SK-N-SH (cell line): ENCODE results near the gene DCUN1D2. TPM values are rescaled to one million over a fixed set of nuclear protein-coding genes. Genes with fewer than 3 reads are reported as not detected.

Experiments used
- CTCF ChIA-PET: fragments of 300-600, 350-600 bp; formaldehyde crosslinking; extraction: SDS; loops from one replicate; lab custom pipeline; 2021; lab: Yijun Ruan, JAX
- POLR2A ChIA-PET: fragments of 350-600 bp; sonication (Branson Sonifier 250); formaldehyde crosslinking; extraction: SDS; loops from one replicate; lab custom pipeline; 2020; ENCODE audit warnings: antibody characterized with exemption, inconsistent platforms; lab: Yijun Ruan, JAX
- DNase-seq: peaks from one replicate; pipeline ENCODE4 v3.0.0; 2012
- H2AFZ ChIP-seq: fragments of 200-600 bp; sonication (generic); 2 replicates; pipeline ENCODE4 v1.8.1; 2016; ENCODE audit warnings: antibody characterized with exemption, mild to moderate bottlenecking, low read depth
- H3F3A ChIP-seq: fragments of 200-600 bp; sonication (generic); replicated peaks from 2 replicates; pipeline ENCODE3; 2016; ENCODE audit warnings: antibody characterized with exemption, mild to moderate bottlenecking; ENCODE audit not compliant: insufficient read depth
- H3K27ac ChIP-seq, 2 experiments: fragments of 200-500 bp in 1 of 2; fragments of 200-600 bp in 1 of 2; sonication (Bioruptor generic) in 1 of 2; sonication (generic), shearing (Covaris generic) in 1 of 2; 2 replicates each; pipeline versions ENCODE4 v1.5.1 to v1.6.1; 2014 to 2016; ENCODE audit warnings: low read depth in 2 of 2, inconsistent platforms in 1 of 2, low read length in 1 of 2, mild to moderate bottlenecking in 1 of 2, mixed read lengths in 1 of 2
- H3K27me3 ChIP-seq: fragments of 200-600 bp; sonication (generic), shearing (Covaris generic); 2 replicates; pipeline ENCODE4 v1.6.1; 2016; ENCODE audit warnings: mixed run types; ENCODE audit not compliant: insufficient read depth
- H3K36me3 ChIP-seq, 2 experiments: fragments of 200-500 bp in 1 of 2; fragments of 200-600 bp in 1 of 2; sonication (Bioruptor generic) in 1 of 2; sonication (generic) in 1 of 2; replicated peaks in 1 of 2; 2 replicates each; pipeline versions ENCODE3 to v1.5.1; 2014 to 2016; ENCODE audit warnings: low read length in 1 of 2, mild to moderate bottlenecking in 1 of 2; ENCODE audit not compliant: insufficient read depth in 2 of 2, control insufficient read depth in 1 of 2
- H3K4me1 ChIP-seq, 2 experiments: fragments of 200-500 bp in 1 of 2; fragments of 200-600 bp in 1 of 2; sonication (Bioruptor generic) in 1 of 2; sonication (generic), shearing (Covaris generic) in 1 of 2; 2 replicates each; pipeline versions ENCODE4 v1.5.1 to v1.6.1; 2014 to 2016; ENCODE audit warnings: low read depth in 1 of 2, low read length in 1 of 2, mixed run types in 1 of 2; ENCODE audit not compliant: insufficient read depth in 2 of 2, control insufficient read depth in 1 of 2
- H3K4me2 ChIP-seq: fragments of 200-600 bp; sonication (generic), shearing (Covaris generic); 2 replicates; pipeline ENCODE4 v1.6.1; 2017; ENCODE audit warnings: mixed run types
- H3K4me3 ChIP-seq, 2 experiments: fragments of 200-500 bp in 1 of 2; fragments of 200-600 bp in 1 of 2; sonication (Bioruptor generic) in 1 of 2; sonication (generic), shearing (Covaris generic) in 1 of 2; 2 replicates each; pipeline versions ENCODE4 v1.5.1 to v1.8.1; 2014 to 2016; ENCODE audit warnings: low read depth in 2 of 2, inconsistent platforms in 1 of 2, low read length in 1 of 2, mild to moderate bottlenecking in 1 of 2, mixed read lengths in 1 of 2, moderate library complexity in 1 of 2
- H3K79me2 ChIP-seq: fragments of 200-600 bp; sonication (generic); 2 replicates; pipeline ENCODE4 v1.8.1; 2017; ENCODE audit warnings: mild to moderate bottlenecking; ENCODE audit not compliant: insufficient read depth
- H3K9ac ChIP-seq: fragments of 200-600 bp; sonication (generic); 2 replicates; pipeline ENCODE4 v1.6.1; 2017; ENCODE audit warnings: mixed run types
- H3K9me2 ChIP-seq: fragments of 200-600 bp; sonication (generic); 2 replicates; pipeline ENCODE4 v1.6.1; 2017; ENCODE audit warnings: mixed run types
- H3K9me3 ChIP-seq: fragments of 200-600 bp; sonication (generic); 2 replicates; pipeline ENCODE4 v1.6.1; 2017; ENCODE audit warnings: mixed run types, mild to moderate bottlenecking, moderate library complexity
- H4K20me1 ChIP-seq: fragments of 200-600 bp; sonication (generic); 2 replicates; pipeline ENCODE4 v1.6.1; 2017; ENCODE audit warnings: mild to moderate bottlenecking, mixed run types; ENCODE audit not compliant: insufficient read depth
- CHD2 ChIP-seq: fragments of 150-350 bp; IDR thresholded peaks from 2 replicates; pipeline ENCODE4 v1.6.1; 2018; ENCODE audit warnings: low read length; ENCODE audit not compliant: partially characterized antibody
- ELF1 ChIP-seq: IDR thresholded peaks from 2 replicates; pipeline ENCODE4 v1.4.0; 2012
- FOSL2 ChIP-seq: IDR thresholded peaks from 2 replicates; pipeline ENCODE4 v1.4.0; 2012; ENCODE audit warnings: low read depth, mild to moderate bottlenecking, moderate library complexity, borderline replicate concordance
- FOXM1 ChIP-seq: IDR thresholded peaks from 2 replicates; pipeline ENCODE4 v1.4.0; 2012; ENCODE audit warnings: low read depth, mild to moderate bottlenecking
- GATA2 ChIP-seq: sonication (generic); formaldehyde crosslinking; IDR thresholded peaks from 2 replicates; pipeline ENCODE4 v1.5.0; 2020; ENCODE audit warnings: mild to moderate bottlenecking, missing genetic modification reagents
- MXI1 ChIP-seq: IDR thresholded peaks from 2 replicates; pipeline ENCODE4 v1.6.1; 2012; ENCODE audit warnings: mild to moderate bottlenecking, low read depth, low read length, improper control_type of control experiment
- NRF1 ChIP-seq: IDR thresholded peaks from 2 replicates; pipeline ENCODE4 v1.6.1; 2012; ENCODE audit warnings: low read depth, mild to moderate bottlenecking, low read length
- POLR2AphosphoS5 ChIP-seq: IDR thresholded peaks from 2 replicates; pipeline ENCODE4 v1.6.1; 2012; ENCODE audit warnings: low read depth, low read length
- RAD21 ChIP-seq: IDR thresholded peaks from 2 replicates; pipeline ENCODE4 v1.6.1; 2012; ENCODE audit warnings: mild to moderate bottlenecking, low read length
- RFX5 ChIP-seq: IDR thresholded peaks from 2 replicates; pipeline ENCODE4 v1.6.1; 2012; ENCODE audit warnings: mild to moderate bottlenecking, improper control_type of control experiment, low read length
- TCF12 ChIP-seq: IDR thresholded peaks from 2 replicates; pipeline ENCODE4 v1.4.0; 2012
- TEAD4 ChIP-seq: IDR thresholded peaks from 2 replicates; pipeline ENCODE4 v1.4.0; 2012; ENCODE audit warnings: mild to moderate bottlenecking, borderline replicate concordance; ENCODE audit not compliant: insufficient read depth
- WGBS: methylation state at CpG from one replicate; pipeline ENCODE4 v1.1.6; 2017; ENCODE audit warnings: low lambda C conversion rate; 5-methylcytosine and 5-hydroxymethylcytosine counted together
- polyA plus RNA-seq, 3 experiments: library from polyadenylated mRNA; depleted of rRNA; stranded (reverse); fragments of >200 nt; gene quantifications; 2 replicates each; pipeline ENCODE4 v1.2.3, GENCODE V29; 2012
- TF ChIP-seq, protein P1 (sequence below): IDR thresholded peaks from 2 replicates; pipeline ENCODE4 v1.6.1; 2012; ENCODE audit warnings: mild to moderate bottlenecking, low read depth, low read length, moderate library complexity
- TF ChIP-seq, protein P2 (sequence below): IDR thresholded peaks from 2 replicates; pipeline ENCODE4 v1.4.0; 2012; ENCODE audit warnings: low read depth
- TF ChIP-seq, protein P3 (sequence below): IDR thresholded peaks from 2 replicates; pipeline ENCODE4; 2012
- TF ChIP-seq, protein P4 (sequence below): fragments of 150-350 bp; IDR thresholded peaks from 2 replicates; pipeline ENCODE4 v1.6.1; 2017; ENCODE audit warnings: antibody characterized with exemption, low read length, low read depth, borderline replicate concordance

DCUN1D2 gene
- polyA plus RNA-seq, 1 of the 3 experiments (the other 2 are of a cell fraction): 11.0 TPM

DNA sequence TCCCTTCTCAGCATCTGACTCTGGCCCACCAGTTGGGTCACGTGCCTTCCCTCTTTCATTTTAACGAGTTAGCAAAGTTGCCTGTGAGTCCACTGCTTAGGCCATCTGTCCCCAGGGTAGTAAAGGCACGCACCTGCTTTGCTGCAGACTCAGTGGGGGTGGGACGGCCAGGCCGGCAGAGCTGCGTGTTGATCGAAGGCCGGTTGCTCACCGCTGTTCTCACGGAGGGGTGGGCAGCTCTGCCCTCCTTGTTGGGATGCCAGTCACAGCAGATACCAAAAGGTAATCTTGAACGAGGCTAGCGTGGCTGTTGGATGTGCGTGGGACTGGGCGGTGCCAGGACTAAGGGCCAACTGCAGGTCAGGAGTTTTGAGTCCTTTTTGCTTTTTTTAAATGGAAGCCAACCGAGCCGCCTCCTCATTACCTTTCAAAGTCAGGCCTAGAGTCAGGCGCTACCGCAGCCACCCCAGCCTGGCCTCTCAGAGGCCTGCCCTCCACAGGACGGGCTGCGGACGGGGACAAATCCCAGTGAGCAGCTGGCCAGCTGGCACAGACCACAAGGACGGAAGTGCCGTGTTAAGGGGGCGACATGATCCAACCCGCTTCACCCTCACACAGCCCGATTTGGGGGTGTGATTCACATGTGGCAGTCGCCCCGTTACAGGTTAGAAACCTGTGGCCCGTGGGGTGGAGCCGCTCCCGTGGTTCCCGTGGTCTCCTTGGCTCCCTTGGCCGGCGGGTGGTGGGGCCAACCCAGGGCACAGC, 57.8 kb downstream of the DCUN1D2 start:
- WGBS: 90% methylated on average over 27 of the region's 34 CpGs
- Histone ChIP-seq H2AFZ (no peak overlapping the region), H4K20me1 (no peaks in the 10 kb centered on the region), H3K4me3 (no peak overlapping the region), H3K36me3 (no peaks in the 10 kb centered on the region), H3K9me3 (no peaks in the 10 kb centered on the region), H3K9ac (no peak overlapping the region), H3F3A (no peaks in the 10 kb centered on the region), H3K79me2 (no peaks in the 10 kb centered on the region), H3K27ac (no peak overlapping the region), H3K27me3 (no peaks in the 10 kb centered on the region), H3K4me2 (no peak overlapping the region), H3K9me2 (no peaks in the 10 kb centered on the region), H3K4me1 (no peaks in the 10 kb centered on the region)
- DNase-seq: no peak
- ChIA-PET POLR2A (no interaction called here), CTCF (interaction anchor here (1.4 to 1.9 kb wide), 2 partner anchors 19 to 25 kb away, joined by 3 to 5 read pairs; no protein-coding TSS in a partner anchor)
- TF ChIP-seq CHD2 (no peak), POLR2AphosphoS5 (no peak), ELF1 (no peak), NRF1 (no peak)
- TF ChIP-seq, protein P1, sequence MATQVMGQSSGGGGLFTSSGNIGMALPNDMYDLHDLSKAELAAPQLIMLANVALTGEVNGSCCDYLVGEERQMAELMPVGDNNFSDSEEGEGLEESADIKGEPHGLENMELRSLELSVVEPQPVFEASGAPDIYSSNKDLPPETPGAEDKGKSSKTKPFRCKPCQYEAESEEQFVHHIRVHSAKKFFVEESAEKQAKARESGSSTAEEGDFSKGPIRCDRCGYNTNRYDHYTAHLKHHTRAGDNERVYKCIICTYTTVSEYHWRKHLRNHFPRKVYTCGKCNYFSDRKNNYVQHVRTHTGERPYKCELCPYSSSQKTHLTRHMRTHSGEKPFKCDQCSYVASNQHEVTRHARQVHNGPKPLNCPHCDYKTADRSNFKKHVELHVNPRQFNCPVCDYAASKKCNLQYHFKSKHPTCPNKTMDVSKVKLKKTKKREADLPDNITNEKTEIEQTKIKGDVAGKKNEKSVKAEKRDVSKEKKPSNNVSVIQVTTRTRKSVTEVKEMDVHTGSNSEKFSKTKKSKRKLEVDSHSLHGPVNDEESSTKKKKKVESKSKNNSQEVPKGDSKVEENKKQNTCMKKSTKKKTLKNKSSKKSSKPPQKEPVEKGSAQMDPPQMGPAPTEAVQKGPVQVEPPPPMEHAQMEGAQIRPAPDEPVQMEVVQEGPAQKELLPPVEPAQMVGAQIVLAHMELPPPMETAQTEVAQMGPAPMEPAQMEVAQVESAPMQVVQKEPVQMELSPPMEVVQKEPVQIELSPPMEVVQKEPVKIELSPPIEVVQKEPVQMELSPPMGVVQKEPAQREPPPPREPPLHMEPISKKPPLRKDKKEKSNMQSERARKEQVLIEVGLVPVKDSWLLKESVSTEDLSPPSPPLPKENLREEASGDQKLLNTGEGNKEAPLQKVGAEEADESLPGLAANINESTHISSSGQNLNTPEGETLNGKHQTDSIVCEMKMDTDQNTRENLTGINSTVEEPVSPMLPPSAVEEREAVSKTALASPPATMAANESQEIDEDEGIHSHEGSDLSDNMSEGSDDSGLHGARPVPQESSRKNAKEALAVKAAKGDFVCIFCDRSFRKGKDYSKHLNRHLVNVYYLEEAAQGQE: no peak

DNA sequence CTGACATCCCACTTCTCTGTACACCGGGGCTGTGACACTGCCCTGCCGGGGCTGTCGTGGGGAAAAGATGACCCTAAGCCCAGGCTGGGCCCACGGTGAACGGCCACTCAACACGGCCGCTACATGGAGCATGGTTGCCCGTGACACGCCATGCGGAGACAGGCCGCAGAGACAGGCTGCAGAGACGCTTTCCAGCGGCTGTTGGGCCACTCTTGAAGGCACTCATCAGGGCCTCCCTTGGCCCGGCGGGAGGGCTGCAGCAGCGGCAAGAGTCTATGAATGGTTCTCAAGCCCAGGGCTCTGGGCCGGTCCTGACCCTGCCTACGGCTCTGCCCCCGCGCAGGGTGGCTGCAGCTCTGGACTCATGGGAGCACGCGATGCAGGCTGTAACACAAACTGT, 59.3 kb downstream of the DCUN1D2 start:
- H3K4me1 ChIP-seq: no peaks in the 10 kb centered on the region
- no peak overlapping the region for H3K4me2 ChIP-seq
- no peaks in the 10 kb centered on the region for H4K20me1 ChIP-seq
- no peaks in the 10 kb centered on the region for H3F3A ChIP-seq
- H3K79me2 ChIP-seq: no peaks in the 10 kb centered on the region
- 98% methylated on average over 13 of the region's 22 CpGs for WGBS
- no peaks in the 10 kb centered on the region for H3K27me3 ChIP-seq
- H2AFZ ChIP-seq: no peak overlapping the region
- no peak overlapping the region for H3K9ac ChIP-seq
- ChIA-PET CTCF (no interaction called here), POLR2A (no interaction called here)
- H3K9me2 ChIP-seq: no peaks in the 10 kb centered on the region
- H3K4me3 ChIP-seq: no peak overlapping the region
- TF ChIP-seq, protein P2, sequence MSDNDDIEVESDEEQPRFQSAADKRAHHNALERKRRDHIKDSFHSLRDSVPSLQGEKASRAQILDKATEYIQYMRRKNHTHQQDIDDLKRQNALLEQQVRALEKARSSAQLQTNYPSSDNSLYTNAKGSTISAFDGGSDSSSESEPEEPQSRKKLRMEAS: no peak
- TF ChIP-seq FOSL2: no peak
- no peak for TF ChIP-seq RFX5
- TF ChIP-seq, protein P3, sequence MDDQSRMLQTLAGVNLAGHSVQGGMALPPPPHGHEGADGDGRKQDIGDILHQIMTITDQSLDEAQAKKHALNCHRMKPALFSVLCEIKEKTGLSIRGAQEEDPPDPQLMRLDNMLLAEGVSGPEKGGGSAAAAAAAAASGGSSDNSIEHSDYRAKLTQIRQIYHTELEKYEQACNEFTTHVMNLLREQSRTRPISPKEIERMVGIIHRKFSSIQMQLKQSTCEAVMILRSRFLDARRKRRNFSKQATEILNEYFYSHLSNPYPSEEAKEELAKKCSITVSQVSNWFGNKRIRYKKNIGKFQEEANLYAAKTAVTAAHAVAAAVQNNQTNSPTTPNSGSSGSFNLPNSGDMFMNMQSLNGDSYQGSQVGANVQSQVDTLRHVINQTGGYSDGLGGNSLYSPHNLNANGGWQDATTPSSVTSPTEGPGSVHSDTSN: no peak
- no peak for TF ChIP-seq FOXM1
- no peak for TF ChIP-seq GATA2 (CRISPR knock-in tag)
- no peak for TF ChIP-seq RAD21
- no peak for TF ChIP-seq TCF12
- no peak for TF ChIP-seq TEAD4
- TF ChIP-seq, protein P4, sequence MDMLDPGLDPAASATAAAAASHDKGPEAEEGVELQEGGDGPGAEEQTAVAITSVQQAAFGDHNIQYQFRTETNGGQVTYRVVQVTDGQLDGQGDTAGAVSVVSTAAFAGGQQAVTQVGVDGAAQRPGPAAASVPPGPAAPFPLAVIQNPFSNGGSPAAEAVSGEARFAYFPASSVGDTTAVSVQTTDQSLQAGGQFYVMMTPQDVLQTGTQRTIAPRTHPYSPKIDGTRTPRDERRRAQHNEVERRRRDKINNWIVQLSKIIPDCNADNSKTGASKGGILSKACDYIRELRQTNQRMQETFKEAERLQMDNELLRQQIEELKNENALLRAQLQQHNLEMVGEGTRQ: no peak
- TF ChIP-seq NRF1: no peak
- TF ChIP-seq MXI1: no peak
- no peak overlapping the region for H3K27ac ChIP-seq
- H3K9me3 ChIP-seq: no peaks in the 10 kb centered on the region
- H3K36me3 ChIP-seq: no peaks in the 10 kb centered on the region
- DNase-seq: no peak
